Loucy (cell line): ENCODE measurements around the gene ACY1.

Experiments used
- H2AFZ ChIP-seq: fragments of 200-600 bp; sonication (generic); 2 replicates; pipeline ENCODE4 v1.6.0; 2016; ENCODE audit warnings: antibody characterized with exemption, mild to moderate bottlenecking, low read length, moderate library complexity
- H3F3A ChIP-seq: fragments of 200-600 bp; 2 replicates; pipeline ENCODE4 v1.6.0; 2016; ENCODE audit warnings: antibody characterized with exemption, low read depth, mild to moderate bottlenecking
- H3K27me3 ChIP-seq: fragments of 200-600 bp; sonication (generic); 2 replicates; pipeline ENCODE4 v1.6.1; 2014; ENCODE audit warnings: low read length, mild to moderate bottlenecking; ENCODE audit not compliant: insufficient read depth, poor library complexity, severe bottlenecking
- H3K36me3 ChIP-seq: fragments of 200-600 bp; sonication (generic); 2 replicates; pipeline ENCODE4 v1.6.1; 2016; ENCODE audit warnings: low read length; ENCODE audit not compliant: insufficient read depth
- H3K4me1 ChIP-seq: fragments of 200-600 bp; sonication (generic); 2 replicates; pipeline ENCODE4 v1.5.1; 2014; ENCODE audit warnings: low read length, mild to moderate bottlenecking; ENCODE audit not compliant: insufficient read depth, poor library complexity, severe bottlenecking
- H3K4me2 ChIP-seq: fragments of 200-600 bp; sonication (generic); 2 replicates; pipeline ENCODE4 v1.6.0; 2014; ENCODE audit warnings: antibody characterized with exemption, low read length, low read depth, mild to moderate bottlenecking; ENCODE audit not compliant: poor library complexity, severe bottlenecking
- H3K4me3 ChIP-seq: fragments of 200-600 bp; sonication (generic); 2 replicates; pipeline ENCODE4 v1.5.1; 2014; ENCODE audit warnings: low read length, mild to moderate bottlenecking, mixed read lengths; ENCODE audit not compliant: poor library complexity, severe bottlenecking
- H3K79me2 ChIP-seq: fragments of 200-600 bp; sonication (generic); 2 replicates; pipeline ENCODE4 v1.6.1; 2014; ENCODE audit warnings: low read length; ENCODE audit not compliant: insufficient read depth
- H3K9ac ChIP-seq: fragments of 200-600 bp; sonication (generic); 2 replicates; pipeline ENCODE4 v1.6.0; 2014; ENCODE audit warnings: mild to moderate bottlenecking, low read depth, low read length, moderate library complexity; ENCODE audit not compliant: poor library complexity, severe bottlenecking
- H3K9me2 ChIP-seq: fragments of 200-600 bp; sonication (generic); replicated peaks from 2 replicates; pipeline ENCODE4 v1.6.1; 2016; ENCODE audit warnings: low read depth, low read length, mixed read lengths
- H3K9me3 ChIP-seq: fragments of 200-600 bp; sonication (generic); 2 replicates; pipeline ENCODE4 v1.6.1; 2014; ENCODE audit warnings: mild to moderate bottlenecking, antibody characterized with exemption, low read length, low read depth; ENCODE audit not compliant: insufficient read depth
- H4K20me1 ChIP-seq: fragments of 200-600 bp; sonication (generic); 2 replicates; pipeline ENCODE4 v1.6.0; 2014; ENCODE audit warnings: antibody characterized with exemption, low read length, mild to moderate bottlenecking; ENCODE audit not compliant: insufficient read depth, poor library complexity, severe bottlenecking
- EZH2phosphoT487 ChIP-seq: fragments of 200-600 bp; IDR thresholded peaks from 2 replicates; pipeline ENCODE4 v1.6.1; 2018; ENCODE audit warnings: antibody characterized with exemption, mild to moderate bottlenecking, moderate library complexity, borderline replicate concordance
- TF ChIP-seq, protein P1 (sequence below): fragments of 200-600 bp; sonication (generic); conservative IDR thresholded peaks from 2 replicates; pipeline ENCODE4 v1.5.1; 2014; ENCODE audit warnings: mild to moderate bottlenecking, antibody characterized with exemption, low read length

Gene ACY1

DNA sequence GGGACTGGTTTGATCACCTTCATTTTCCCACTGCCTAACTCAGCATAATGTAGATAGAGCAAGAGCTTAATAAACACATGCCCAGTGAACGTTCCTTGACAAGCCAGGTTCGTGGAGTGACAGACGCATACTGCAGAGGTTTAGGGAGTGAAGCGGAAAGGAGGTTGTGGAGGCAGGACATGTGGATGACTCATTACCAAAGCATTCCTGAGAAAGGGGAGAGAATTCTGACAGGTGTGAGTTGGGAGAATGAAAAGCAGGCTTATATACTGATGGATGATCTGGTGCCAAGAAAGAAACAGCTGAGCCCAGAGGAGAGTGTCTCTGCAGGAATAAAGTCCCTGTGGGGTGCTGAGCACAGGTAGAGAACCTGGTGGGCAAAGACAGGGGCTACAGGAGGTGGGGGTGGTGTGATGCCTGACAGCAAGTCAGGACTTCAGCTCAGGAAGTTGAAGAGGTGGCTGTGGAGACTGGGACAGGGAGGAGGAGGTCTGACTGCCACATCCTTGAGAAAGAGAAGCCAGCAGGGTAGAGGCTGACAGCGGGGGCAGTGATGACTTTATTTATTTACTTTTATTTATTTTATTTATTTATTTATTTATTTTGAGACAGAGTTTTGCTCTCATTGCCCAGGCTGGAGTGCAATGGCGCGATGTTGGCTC lies 14.7 kb downstream of the ACY1 start:
- Histone ChIP-seq H3K4me3 (no peak overlapping the region), H3K27me3 (peaks cover 10% of the 10 kb centered on the region), H3F3A (no peaks in the 10 kb centered on the region), H3K9me2 (no peaks in the 10 kb centered on the region), H3K4me2 (no peak overlapping the region), H3K9me3 (no peaks in the 10 kb centered on the region), H3K79me2 (peaks cover 27% of the 10 kb centered on the region), H2AFZ (no peak overlapping the region), H3K9ac (no peak overlapping the region), H3K4me1 (peaks cover 18% of the 10 kb centered on the region), H3K36me3 (peaks cover 19% of the 10 kb centered on the region; the same call in 1 of the 2 replicates), H4K20me1 (peaks cover 25% of the 10 kb centered on the region)
- TF ChIP-seq, protein P1, sequence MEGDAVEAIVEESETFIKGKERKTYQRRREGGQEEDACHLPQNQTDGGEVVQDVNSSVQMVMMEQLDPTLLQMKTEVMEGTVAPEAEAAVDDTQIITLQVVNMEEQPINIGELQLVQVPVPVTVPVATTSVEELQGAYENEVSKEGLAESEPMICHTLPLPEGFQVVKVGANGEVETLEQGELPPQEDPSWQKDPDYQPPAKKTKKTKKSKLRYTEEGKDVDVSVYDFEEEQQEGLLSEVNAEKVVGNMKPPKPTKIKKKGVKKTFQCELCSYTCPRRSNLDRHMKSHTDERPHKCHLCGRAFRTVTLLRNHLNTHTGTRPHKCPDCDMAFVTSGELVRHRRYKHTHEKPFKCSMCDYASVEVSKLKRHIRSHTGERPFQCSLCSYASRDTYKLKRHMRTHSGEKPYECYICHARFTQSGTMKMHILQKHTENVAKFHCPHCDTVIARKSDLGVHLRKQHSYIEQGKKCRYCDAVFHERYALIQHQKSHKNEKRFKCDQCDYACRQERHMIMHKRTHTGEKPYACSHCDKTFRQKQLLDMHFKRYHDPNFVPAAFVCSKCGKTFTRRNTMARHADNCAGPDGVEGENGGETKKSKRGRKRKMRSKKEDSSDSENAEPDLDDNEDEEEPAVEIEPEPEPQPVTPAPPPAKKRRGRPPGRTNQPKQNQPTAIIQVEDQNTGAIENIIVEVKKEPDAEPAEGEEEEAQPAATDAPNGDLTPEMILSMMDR = no peak
- TF ChIP-seq EZH2phosphoT487 = no peak

DNA sequence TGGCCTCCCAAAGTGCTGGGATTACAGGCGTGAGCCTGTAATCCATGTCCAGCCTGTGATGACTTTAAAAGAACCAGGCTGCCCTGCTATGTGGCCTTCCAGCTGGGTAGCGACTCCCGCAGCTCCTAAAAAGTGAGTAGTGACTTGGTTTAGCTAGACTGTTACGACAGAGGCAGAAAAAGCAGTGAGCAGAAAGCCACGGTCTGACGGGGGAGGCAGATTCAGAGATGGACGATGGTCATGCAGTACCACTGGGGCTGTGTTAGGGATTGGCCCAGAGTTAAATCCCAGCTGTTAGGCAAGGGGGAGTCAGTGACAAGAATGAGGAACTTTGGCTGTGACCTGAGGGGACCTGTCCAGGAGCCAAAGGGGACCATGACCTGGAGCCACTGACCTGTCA lies 15.4 kb downstream of the ACY1 start:
- Histone ChIP-seq H3K9me2 (no peaks in the 10 kb centered on the region), H2AFZ (no peak overlapping the region), H3K79me2 (peaks cover 20% of the 10 kb centered on the region), H4K20me1 (peaks cover 19% of the 10 kb centered on the region), H3K9ac (no peak overlapping the region), H3K36me3 (peaks cover 15% of the 10 kb centered on the region; the same call in 1 of the 2 replicates), H3K4me1 (peaks cover 15% of the 10 kb centered on the region), H3K4me3 (no peak overlapping the region), H3F3A (no peaks in the 10 kb centered on the region), H3K27me3 (peaks cover 10% of the 10 kb centered on the region), H3K9me3 (no peaks in the 10 kb centered on the region), H3K4me2 (no peak overlapping the region)
- TF ChIP-seq EZH2phosphoT487 = no peak
- TF ChIP-seq, protein P1 = no peak

DNA sequence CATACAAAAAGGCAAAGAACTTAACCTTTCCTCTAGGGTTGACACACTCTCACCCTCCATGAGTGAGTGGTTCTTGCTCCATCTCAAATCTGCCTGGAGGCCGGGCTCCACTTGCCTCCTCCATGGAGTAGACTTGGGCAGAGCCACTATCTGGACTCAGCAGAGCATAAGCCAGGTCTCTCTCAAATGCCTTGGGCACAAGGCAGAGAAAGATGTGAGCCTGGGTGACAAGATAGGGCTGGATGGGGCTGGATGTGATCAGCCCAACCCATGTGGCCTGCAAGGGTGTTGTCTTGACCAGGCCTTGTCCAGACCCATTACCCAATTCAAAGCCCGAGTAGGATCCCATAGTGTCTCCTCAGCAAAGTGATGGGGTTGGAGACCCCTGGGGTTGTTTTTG lies 16.5 kb downstream of the ACY1 start:
- H3K4me3 ChIP-seq = no peak overlapping the region
- peaks cover 9% of the 10 kb centered on the region for H3K79me2 ChIP-seq
- H3K9ac ChIP-seq = no peak overlapping the region
- H3K4me1 ChIP-seq = peaks cover 11% of the 10 kb centered on the region
- peaks cover 6% of the 10 kb centered on the region; the same call in 1 of the 2 replicates for H3K36me3 ChIP-seq
- H3F3A ChIP-seq = no peaks in the 10 kb centered on the region
- TF ChIP-seq, protein P1 = no peak
- TF ChIP-seq EZH2phosphoT487 = no peak
- H3K27me3 ChIP-seq = peaks cover 9% of the 10 kb centered on the region
- no peak overlapping the region for H2AFZ ChIP-seq
- no peak overlapping the region for H3K4me2 ChIP-seq
- H3K9me2 ChIP-seq = no peaks in the 10 kb centered on the region
- H3K9me3 ChIP-seq = no peaks in the 10 kb centered on the region
- peaks cover 8% of the 10 kb centered on the region for H4K20me1 ChIP-seq
